Vagina (tissue), 2 donors: ENCODE measurements around the gene SLC39A10. TPM values are rescaled to one million over a fixed set of nuclear protein-coding genes. Genes with fewer than 3 reads are reported as not detected.

Source experiments
- DNase-seq, 2 donors: peaks; one replicate each; pipeline ENCODE4 v3.0.0-alpha.2; 2017; ENCODE audit errors: extremely low spot score in 2 of 2
- H3K27ac ChIP-seq: fragments of 200-600 bp; sonication (generic); one replicate; pipeline ENCODE4 v1.5.1; 2019
- H3K27me3 ChIP-seq: fragments of 200-600 bp; sonication (generic); one replicate; pipeline ENCODE4 v1.5.1; 2019
- H3K36me3 ChIP-seq, 2 donors: fragments of 200-600 bp; sonication (generic); one replicate each; pipeline ENCODE4 v1.5.1; 2017 to 2019
- H3K4me1 ChIP-seq: fragments of 200-600 bp; sonication (generic); one replicate; pipeline ENCODE4 v1.5.1; 2019
- H3K4me3 ChIP-seq, 2 donors: fragments of 200-600 bp; sonication (generic); 1 replicate in 1 of 2; 2 replicates in 1 of 2; pipeline ENCODE4 v1.5.1; 2016 to 2019
- H3K9me3 ChIP-seq: fragments of 200-600 bp; sonication (generic); one replicate; pipeline ENCODE4 v1.5.1; 2019
- POLR2A ChIP-seq, 2 donors: fragments of 450-650 bp; IDR thresholded peaks; one replicate each; pipeline ENCODE4 v1.6.1; 2017; ENCODE audit warnings: antibody characterized with exemption in 2 of 2, mild to moderate bottlenecking in 2 of 2, moderate library complexity in 2 of 2
- POLR2AphosphoS5 ChIP-seq, 2 donors: sonication (generic); formaldehyde crosslinking; IDR thresholded peaks; one replicate each; pipeline ENCODE4 v1.9.0; 2017; ENCODE audit warnings: antibody characterized with exemption in 2 of 2, mild to moderate bottlenecking in 2 of 2, low read depth in 1 of 2; ENCODE audit not compliant: insufficient read depth in 1 of 2
- intact Hi-C: fragments of 100-400 bp; cut with DNase I; formaldehyde crosslinking; loops from one replicate; pipeline ENCODE4 v1.15.1; 2023
- total RNA-seq: library from RNA; depleted of rRNA; stranded (reverse); fragments of >200 nt; gene quantifications from one replicate; pipeline ENCODE4 v1.2.3, GENCODE V29; 2016
- TF ChIP-seq, protein P1 (sequence below), 3 experiments: fragments of 450-650 bp in 2 of 3; fragments of 200-600 bp in 1 of 3; sonication (generic) in 1 of 3; IDR thresholded peaks; one replicate each; pipeline ENCODE4 v1.5.1; 2017 to 2019; ENCODE audit warnings: antibody characterized with exemption in 3 of 3, mild to moderate bottlenecking in 2 of 3, moderate library complexity in 2 of 3

The SLC39A10 gene
- total RNA-seq, 1 donor from 2014 or later = 10.6 TPM

DNA sequence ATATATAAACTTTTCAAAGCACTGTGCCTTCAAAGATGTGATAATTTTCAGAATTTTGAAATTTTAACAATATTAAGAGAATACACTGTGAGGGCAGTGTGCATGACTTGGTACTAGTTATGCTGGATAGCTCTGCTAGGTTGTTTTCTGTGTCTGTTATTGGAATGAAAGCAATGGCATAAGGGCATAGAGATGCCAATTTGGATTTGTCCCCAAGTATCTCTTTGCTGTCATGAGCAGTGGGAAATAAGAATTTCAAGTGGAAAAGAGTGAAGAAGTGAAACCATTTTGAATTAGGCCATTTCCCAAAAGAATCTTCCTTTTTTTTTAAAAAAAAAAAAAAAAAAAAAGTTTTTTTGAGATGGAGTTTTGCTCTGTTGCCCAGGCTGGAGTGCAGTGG lies 76.8 kb downstream of the SLC39A10 start:
- DNase-seq = no peak
- Histone ChIP-seq H3K36me3 (peaks cover 0 to 24% of the 10 kb centered on the region in 2 donors), H3K4me3 (no peak overlapping the region), H3K9me3 (no peaks in the 10 kb centered on the region), H3K27ac (no peak overlapping the region), H3K4me1 (no peaks in the 10 kb centered on the region), H3K27me3 (no peaks in the 10 kb centered on the region)
- TF ChIP-seq, protein P1, sequence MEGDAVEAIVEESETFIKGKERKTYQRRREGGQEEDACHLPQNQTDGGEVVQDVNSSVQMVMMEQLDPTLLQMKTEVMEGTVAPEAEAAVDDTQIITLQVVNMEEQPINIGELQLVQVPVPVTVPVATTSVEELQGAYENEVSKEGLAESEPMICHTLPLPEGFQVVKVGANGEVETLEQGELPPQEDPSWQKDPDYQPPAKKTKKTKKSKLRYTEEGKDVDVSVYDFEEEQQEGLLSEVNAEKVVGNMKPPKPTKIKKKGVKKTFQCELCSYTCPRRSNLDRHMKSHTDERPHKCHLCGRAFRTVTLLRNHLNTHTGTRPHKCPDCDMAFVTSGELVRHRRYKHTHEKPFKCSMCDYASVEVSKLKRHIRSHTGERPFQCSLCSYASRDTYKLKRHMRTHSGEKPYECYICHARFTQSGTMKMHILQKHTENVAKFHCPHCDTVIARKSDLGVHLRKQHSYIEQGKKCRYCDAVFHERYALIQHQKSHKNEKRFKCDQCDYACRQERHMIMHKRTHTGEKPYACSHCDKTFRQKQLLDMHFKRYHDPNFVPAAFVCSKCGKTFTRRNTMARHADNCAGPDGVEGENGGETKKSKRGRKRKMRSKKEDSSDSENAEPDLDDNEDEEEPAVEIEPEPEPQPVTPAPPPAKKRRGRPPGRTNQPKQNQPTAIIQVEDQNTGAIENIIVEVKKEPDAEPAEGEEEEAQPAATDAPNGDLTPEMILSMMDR (IDR thresholded peaks at IDR 0.05) = no peak
- TF ChIP-seq POLR2AphosphoS5 (IDR thresholded peaks at IDR 0.05; ENCODE audit: insufficient read depth in 1 of 2, low read depth in 1 of 2) = no peak
- no peak for TF ChIP-seq POLR2A (IDR thresholded peaks at IDR 0.05)
- intact Hi-C loops = no loop called here

DNA sequence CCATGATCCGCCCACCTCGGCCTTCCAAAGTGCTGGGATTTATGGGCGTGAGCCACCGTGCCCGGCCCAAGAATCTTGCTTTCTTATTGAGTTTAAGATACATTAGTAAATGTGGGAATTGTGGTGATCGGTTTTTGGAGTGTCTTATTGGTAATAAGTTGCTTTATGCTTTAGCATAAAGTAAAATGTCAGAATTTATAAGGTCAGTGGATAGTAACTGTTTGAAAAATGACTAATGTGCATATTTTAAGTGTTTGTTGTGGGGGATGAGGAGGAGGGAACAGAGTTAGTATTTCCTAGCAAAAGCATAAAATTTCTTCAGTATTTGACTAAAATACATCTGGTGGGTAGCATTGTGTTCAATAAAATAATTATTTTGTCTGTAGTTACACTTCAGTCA lies 77.4 kb downstream of the SLC39A10 start:
- DNase-seq = no peak
- intact Hi-C loops = no loop called here
- H3K27me3 ChIP-seq = no peaks in the 10 kb centered on the region
- no peak overlapping the region for H3K27ac ChIP-seq
- H3K4me1 ChIP-seq = no peaks in the 10 kb centered on the region
- H3K4me3 ChIP-seq = no peak overlapping the region
- no peaks in the 10 kb centered on the region for H3K9me3 ChIP-seq
- TF ChIP-seq POLR2AphosphoS5 (IDR thresholded peaks at IDR 0.05; ENCODE audit: insufficient read depth in 1 of 2, low read depth in 1 of 2) (no peak), POLR2A (IDR thresholded peaks at IDR 0.05) (no peak)
- TF ChIP-seq, protein P1 (IDR thresholded peaks at IDR 0.05) = no peak
- H3K36me3 ChIP-seq = peaks cover 0 to 19% of the 10 kb centered on the region in 2 donors

DNA sequence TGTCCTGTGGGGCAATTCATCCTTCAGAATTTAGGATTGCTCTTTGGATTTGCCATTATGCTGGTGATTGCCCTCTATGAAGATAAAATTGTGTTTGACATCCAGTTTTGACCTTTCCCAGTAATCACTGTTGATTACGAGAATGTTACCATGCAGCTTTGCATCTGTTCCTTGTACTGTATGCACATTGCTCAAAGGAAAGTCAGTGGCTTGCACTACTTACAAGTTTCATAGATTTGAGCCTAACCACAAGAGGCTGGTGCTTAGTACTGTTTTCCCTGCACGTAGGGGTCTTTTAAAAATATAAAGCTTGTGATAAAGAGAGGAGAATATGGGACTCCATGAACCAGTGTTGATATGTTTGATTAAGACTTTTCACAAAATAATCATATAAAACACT lies 77.9 kb downstream of the SLC39A10 start:
- intact Hi-C loops = no loop called here

DNA sequence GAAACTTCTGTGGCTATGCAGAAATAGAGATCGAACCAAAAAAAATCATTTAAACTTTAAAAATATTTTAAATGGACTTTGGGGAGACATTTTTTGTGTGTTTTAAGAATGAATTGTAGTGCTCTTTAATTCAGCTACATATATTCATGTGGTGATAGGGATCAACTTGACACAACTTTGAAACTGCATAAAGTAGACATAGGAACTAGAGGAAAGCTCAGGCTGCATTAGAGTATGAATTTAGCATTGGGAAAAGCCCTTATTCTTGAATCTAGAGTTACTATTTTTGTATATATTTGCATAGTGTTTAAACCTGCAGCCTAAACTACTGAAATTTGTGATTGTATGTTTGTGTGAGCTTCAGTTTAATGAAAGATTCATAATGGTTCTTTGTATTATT lies 78.3 kb downstream of the SLC39A10 start:
- no peak for TF ChIP-seq POLR2AphosphoS5 (IDR thresholded peaks at IDR 0.05; ENCODE audit: insufficient read depth in 1 of 2, low read depth in 1 of 2)
- TF ChIP-seq POLR2A (IDR thresholded peaks at IDR 0.05) = no peak
- TF ChIP-seq, protein P1 (IDR thresholded peaks at IDR 0.05) = no peak
- H3K4me3 ChIP-seq = no peak overlapping the region
- H3K36me3 ChIP-seq = peaks cover 0 to 12% of the 10 kb centered on the region in 2 donors
- DNase-seq = no peak
- H3K27ac ChIP-seq = no peak overlapping the region
- intact Hi-C loops = no loop called here
- H3K9me3 ChIP-seq = no peaks in the 10 kb centered on the region
- no peaks in the 10 kb centered on the region for H3K4me1 ChIP-seq
- H3K27me3 ChIP-seq = no peaks in the 10 kb centered on the region

More for the DNA sequence above, 77.9 kb downstream of the SLC39A10 start:
- Histone ChIP-seq H3K4me1 (no peaks in the 10 kb centered on the region), H3K4me3 (no peak overlapping the region), H3K36me3 (peaks cover 0 to 15% of the 10 kb centered on the region in 2 donors), H3K9me3 (no peaks in the 10 kb centered on the region), H3K27ac (no peak overlapping the region), H3K27me3 (no peaks in the 10 kb centered on the region)
- TF ChIP-seq, protein P1 (IDR thresholded peaks at IDR 0.05) = no peak
- no peak for TF ChIP-seq POLR2A (IDR thresholded peaks at IDR 0.05)
- DNase-seq = no peak

DNA sequence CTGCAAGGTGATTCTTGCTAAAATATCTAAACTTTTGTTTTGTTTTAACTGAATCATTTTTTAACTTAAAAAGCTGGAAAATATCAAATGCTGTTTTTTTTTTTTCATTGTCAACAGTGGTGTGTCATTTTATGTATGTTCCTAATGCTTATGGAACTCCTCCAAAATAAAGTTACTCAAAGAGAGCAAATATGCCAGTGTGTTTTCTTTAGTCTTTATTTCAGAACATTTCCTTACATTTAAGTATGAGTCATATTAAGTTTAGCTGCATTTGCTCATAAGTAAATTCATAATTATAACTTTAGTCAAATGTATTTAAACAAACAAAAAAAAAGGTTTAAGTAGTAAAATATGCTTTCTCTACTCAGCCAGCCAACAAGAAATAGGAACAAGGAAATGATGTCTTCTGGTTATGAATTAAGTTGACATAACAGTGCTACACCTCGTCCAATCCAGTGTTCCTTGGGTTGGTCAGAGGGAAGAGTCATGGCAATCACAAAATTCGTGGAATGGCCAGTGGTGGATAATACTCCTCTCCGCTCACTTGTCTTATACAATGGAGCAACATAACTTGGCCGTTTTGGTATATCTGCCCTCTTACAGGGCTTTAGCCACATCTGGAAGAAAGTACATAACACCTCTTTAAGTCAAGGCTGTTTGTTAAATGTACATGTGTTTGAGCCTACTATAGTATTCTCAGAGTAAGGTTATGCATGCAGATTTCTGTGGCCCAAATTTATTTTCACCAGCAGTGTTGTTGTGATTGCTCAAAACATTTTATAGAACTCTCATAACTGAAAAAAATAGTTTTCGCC lies 80.7 kb downstream of the SLC39A10 start:
- TF ChIP-seq POLR2A (IDR thresholded peaks at IDR 0.05) = no peak
- TF ChIP-seq, protein P1 (IDR thresholded peaks at IDR 0.05) = no peak
- TF ChIP-seq POLR2AphosphoS5 (IDR thresholded peaks at IDR 0.05; ENCODE audit: insufficient read depth in 1 of 2, low read depth in 1 of 2) = no peak
- H3K4me3 ChIP-seq = no peak overlapping the region
- H3K36me3 ChIP-seq = no peaks in the 10 kb centered on the region
- no peaks in the 10 kb centered on the region for H3K27me3 ChIP-seq
- no peaks in the 10 kb centered on the region for H3K9me3 ChIP-seq
- intact Hi-C loops = no loop called here
- H3K4me1 ChIP-seq = no peaks in the 10 kb centered on the region
- no peak overlapping the region for H3K27ac ChIP-seq
- DNase-seq = no peak
